ENCODE results near the gene INTS11.

GRCh38 chr1:1314678-1315335 is 9.7 kb downstream of the INTS11 start:
- no peak for TF ChIP-seq CTCF (IDR thresholded peaks at IDR 0.05; ENCODE audit: borderline replicate concordance, extremely low read depth, low read length, poor library complexity, severe bottlenecking)
- no peak for TF ChIP-seq EZH2 (IDR thresholded peaks at IDR 0.05; ENCODE audit: borderline replicate concordance, low read depth, low read length, severe bottlenecking)
